GM23338 (cell line): ENCODE measurements around the gene MSL3B.

Experiments
- ATAC-seq: fragments of 200-7000 bp; cut with Tn5 transposase; 3 replicates; pipeline ENCODE4 v1.9.1; 2020
- DNase-seq: peaks from one replicate; pipeline ENCODE4 v3.0.0-alpha.2; 2015; ENCODE audit warnings: low spot score
- H2AFZ ChIP-seq: fragments of 200-600 bp; sonication (generic); 2 replicates; pipeline ENCODE4 v1.8.0; 2016; ENCODE audit warnings: antibody characterized with exemption, mild to moderate bottlenecking, moderate library complexity
- H3F3A ChIP-seq: fragments of 200-600 bp; sonication (generic); replicated peaks from 2 replicates; pipeline ENCODE4 v1.8.0; 2017; ENCODE audit warnings: antibody characterized with exemption, mixed run types, low read depth
- H3K27ac ChIP-seq: fragments of 200-600 bp; sonication (generic); 2 replicates; pipeline ENCODE4 v1.6.1; 2016; ENCODE audit warnings: low read depth
- H3K27me3 ChIP-seq: fragments of 200-600 bp; sonication (generic); 2 replicates; pipeline ENCODE4 v1.8.0; 2016; ENCODE audit warnings: mild to moderate bottlenecking, mixed run types, moderate library complexity; ENCODE audit not compliant: insufficient read depth
- H3K36me3 ChIP-seq: fragments of 200-600 bp; sonication (generic); 2 replicates; pipeline ENCODE4 v1.8.0; 2016; ENCODE audit warnings: mild to moderate bottlenecking; ENCODE audit not compliant: insufficient read depth
- H3K4me1 ChIP-seq: fragments of 200-600 bp; sonication (generic); 2 replicates; pipeline ENCODE4 v1.8.0; 2016; ENCODE audit warnings: mild to moderate bottlenecking, moderate library complexity; ENCODE audit not compliant: insufficient read depth
- H3K4me2 ChIP-seq: fragments of 200-600 bp; sonication (generic); 2 replicates; pipeline ENCODE4 v1.7.1; 2017; ENCODE audit warnings: mixed run types
- H3K4me3 ChIP-seq: fragments of 200-600 bp; sonication (generic); 2 replicates; pipeline ENCODE4 v1.6.1; 2016; ENCODE audit warnings: mixed run types
- H3K79me2 ChIP-seq: fragments of 200-600 bp; sonication (generic); replicated peaks from 2 replicates; pipeline ENCODE4 v1.8.0; 2017; ENCODE audit warnings: mild to moderate bottlenecking; ENCODE audit not compliant: insufficient read depth
- H3K9me2 ChIP-seq: fragments of 200-600 bp; sonication (generic); 2 replicates; pipeline ENCODE4 v1.8.0; 2017; ENCODE audit not compliant: insufficient read depth
- H4K20me1 ChIP-seq: fragments of 200-600 bp; sonication (generic); replicated peaks from 2 replicates; pipeline ENCODE4 v1.8.0; 2017; ENCODE audit warnings: mild to moderate bottlenecking; ENCODE audit not compliant: insufficient read depth
- H3K27ac Mint-ChIP-seq: 2 replicates; pipeline ENCODE4 v1.8.0; 2020; ENCODE audit warnings: inconsistent platforms, mild to moderate bottlenecking, moderate library complexity, mixed read lengths
- H3K27me3 Mint-ChIP-seq: 3 replicates; pipeline ENCODE4 v1.8.0; 2022; ENCODE audit warnings: low read depth, mild to moderate bottlenecking, moderate library complexity, mixed read lengths, inconsistent platforms; ENCODE audit not compliant: insufficient read depth, poor library complexity
- H3K36me3 Mint-ChIP-seq: 3 replicates; pipeline ENCODE4 v1.8.0; 2021; ENCODE audit warnings: low read depth, mild to moderate bottlenecking, inconsistent platforms, moderate library complexity, mixed read lengths
- H3K4me1 Mint-ChIP-seq: 3 replicates; pipeline ENCODE4 v1.8.0; 2020; ENCODE audit warnings: mild to moderate bottlenecking, inconsistent platforms, mixed read lengths
- H3K4me3 Mint-ChIP-seq: 3 replicates; pipeline ENCODE4 v1.8.0; 2021; ENCODE audit warnings: moderate library complexity, mild to moderate bottlenecking, inconsistent platforms, mixed read lengths
- H3K9me3 Mint-ChIP-seq: 3 replicates; pipeline ENCODE4 v1.8.0; 2020; ENCODE audit warnings: moderate library complexity, mild to moderate bottlenecking, inconsistent platforms, mixed read lengths
- CREB1 ChIP-seq: fragments of 250-450 bp; sonication (Bioruptor Pico); IDR thresholded peaks from 2 replicates; pipeline ENCODE4 v1.5.0; 2020; ENCODE audit warnings: low read depth, mild to moderate bottlenecking, moderate library complexity
- CTCF ChIP-seq, 2 experiments: fragments of 200-600 bp in 1 of 2; sonication (generic) in 1 of 2; conservative IDR thresholded peaks; 2 replicates each; pipeline versions ENCODE4 v1.5.1 to v1.6.1; 2016 to 2017; ENCODE audit warnings: antibody characterized with exemption in 2 of 2, low read depth in 2 of 2, mild to moderate bottlenecking in 2 of 2, moderate library complexity in 1 of 2
- EZH2 ChIP-seq: fragments of 200-600 bp; sonication (generic); IDR thresholded peaks from one replicate; pipeline ENCODE4 v1.8.0; 2017; ENCODE audit warnings: antibody characterized with exemption, mild to moderate bottlenecking, low read depth; ENCODE audit not compliant: unreplicated experiment
- EZH2phosphoT487 ChIP-seq: fragments of 200-600 bp; sonication (generic); IDR thresholded peaks from one replicate; pipeline ENCODE4 v1.8.1; 2018; ENCODE audit warnings: antibody characterized with exemption; ENCODE audit not compliant: unreplicated experiment
- JUNB ChIP-seq: IDR thresholded peaks from one replicate; pipeline ENCODE4 v1.6.1; 2016; ENCODE audit warnings: antibody characterized with exemption; ENCODE audit not compliant: unreplicated experiment
- NANOG ChIP-seq: IDR thresholded peaks from 2 replicates; pipeline ENCODE4 v1.6.1; 2016; ENCODE audit warnings: antibody characterized with exemption, borderline replicate concordance
- POLR2AphosphoS5 ChIP-seq: IDR thresholded peaks from 2 replicates; pipeline ENCODE4 v1.6.1; 2016; ENCODE audit warnings: antibody characterized with exemption, low read depth
- REST ChIP-seq: IDR thresholded peaks from one replicate; pipeline ENCODE4 v1.6.1; 2018; ENCODE audit warnings: antibody characterized with exemption; ENCODE audit not compliant: unreplicated experiment
- STAT1 ChIP-seq: IDR thresholded peaks from one replicate; pipeline ENCODE4 v1.6.1; 2016; ENCODE audit warnings: antibody characterized with exemption; ENCODE audit not compliant: unreplicated experiment
- ZNF114 ChIP-seq: fragments of 250-450 bp; sonication (Bioruptor Pico); IDR thresholded peaks from 2 replicates; pipeline ENCODE4 v1.5.0; 2020; ENCODE audit warnings: mild to moderate bottlenecking, moderate library complexity

The MSL3B gene

GRCh38 chr2:233822781-233823730 lies 45.1 kb downstream of the MSL3B start (continued):
- TF ChIP-seq CTCF (conservative IDR thresholded peaks at IDR 0.05; ENCODE audit: low read depth in 2 of 2), result no peak
- TF ChIP-seq CREB1 (CRISPR knock-in tag), result no peak
- TF ChIP-seq POLR2AphosphoS5, result no peak
- no peak for TF ChIP-seq ZNF114 (CRISPR knock-in tag)

GRCh38 chr2:233822101-233822771 lies 46.0 kb downstream of the MSL3B start:
- Histone ChIP-seq H3K4me2 (no peak overlapping the region), H3F3A (no peaks in the 10 kb centered on the region), H4K20me1 (no peaks in the 10 kb centered on the region), H2AFZ (no peak overlapping the region), H3K9me2 (no peaks in the 10 kb centered on the region), H3K4me1 (no peaks in the 10 kb centered on the region), H3K27me3 (no peaks in the 10 kb centered on the region), H3K36me3 (no peaks in the 10 kb centered on the region), H3K4me3 (no peak overlapping the region), H3K27ac (no peak overlapping the region), H3K79me2 (no peaks in the 10 kb centered on the region)
- DNase-seq, result no peak
- ATAC-seq, result no peak
- peaks cover 3% of the 10 kb centered on the region; the same call in 2 of the 3 replicates for H3K4me1 Mint-ChIP-seq
- no peak overlapping the region for H3K27ac Mint-ChIP-seq
- peaks cover 13% of the 10 kb centered on the region for H3K27me3 Mint-ChIP-seq
- H3K4me3 Mint-ChIP-seq, result no peak overlapping the region
- H3K36me3 Mint-ChIP-seq, result no peaks in the 10 kb centered on the region
- peaks cover 3% of the 10 kb centered on the region; the same call in 1 of the 3 replicates for H3K9me3 Mint-ChIP-seq
- no peak for TF ChIP-seq EZH2
- TF ChIP-seq NANOG, result no peak
- TF ChIP-seq EZH2phosphoT487, result no peak
- no peak for TF ChIP-seq STAT1
- TF ChIP-seq POLR2AphosphoS5, result no peak

GRCh38 chr2:233821709-233822100 lies 46.5 kb downstream of the MSL3B start:
- Histone ChIP-seq H3K4me3 (no peak overlapping the region), H3K9me2 (no peaks in the 10 kb centered on the region), H3K4me2 (no peak overlapping the region), H3K27ac (no peak overlapping the region), H2AFZ (no peak overlapping the region), H3K4me1 (no peaks in the 10 kb centered on the region), H3K36me3 (no peaks in the 10 kb centered on the region), H3K79me2 (no peaks in the 10 kb centered on the region), H4K20me1 (no peaks in the 10 kb centered on the region), H3K27me3 (no peaks in the 10 kb centered on the region), H3F3A (no peaks in the 10 kb centered on the region)
- Mint-ChIP-seq H3K27me3 (peaks cover 15% of the 10 kb centered on the region), H3K36me3 (no peaks in the 10 kb centered on the region), H3K4me1 (peaks cover 3% of the 10 kb centered on the region; the same call in 2 of the 3 replicates), H3K9me3 (peaks cover 3% of the 10 kb centered on the region; the same call in 1 of the 3 replicates), H3K27ac (no peak overlapping the region), H3K4me3 (no peak overlapping the region)
- DNase-seq (no peak), ATAC-seq (no peak)
- no peak for TF ChIP-seq REST
- TF ChIP-seq JUNB, result no peak
